AG04449 (cell line): Measurements from ENCODE around the gene CD180.

Experiments
- CTCF ChIA-PET: fragments of 350-600 bp; formaldehyde crosslinking; extraction: SDS; loops from one replicate; lab custom pipeline; 2021; ENCODE audit warnings: antibody characterized with exemption; lab: Yijun Ruan, JAX
- POLR2A ChIA-PET: fragments of 400-600, 350-600 bp; formaldehyde crosslinking; extraction: SDS; loops from one replicate; lab custom pipeline; 2020; ENCODE audit warnings: antibody characterized with exemption, inconsistent platforms; lab: Yijun Ruan, JAX
- DNase-seq: peaks from one replicate; pipeline ENCODE4 v3.0.0-alpha.2; 2010; ENCODE audit warnings: low read depth, low spot score
- H3K4me3 ChIP-seq: 2 replicates; pipeline ENCODE4 v1.5.1; 2011; ENCODE audit warnings: low read depth, mild to moderate bottlenecking, control low read depth, low read length
- CTCF ChIP-seq: IDR thresholded peaks from one replicate; pipeline ENCODE4 v1.5.1; 2011; ENCODE audit warnings: mild to moderate bottlenecking, moderate library complexity, low read length, control low read depth, inconsistent platforms; ENCODE audit not compliant: insufficient read depth; ENCODE audit errors: missing control alignments

CD180 gene

GRCh38 chr5:67200809-67201562 is 4.4 kb upstream of the CD180 start:
- ChIA-PET POLR2A (no interaction called here), CTCF (interaction anchor here (1.4 kb wide), 1 partner anchor 8 kb away, joined by 7 read pairs; no protein-coding TSS in a partner anchor)

DNA sequence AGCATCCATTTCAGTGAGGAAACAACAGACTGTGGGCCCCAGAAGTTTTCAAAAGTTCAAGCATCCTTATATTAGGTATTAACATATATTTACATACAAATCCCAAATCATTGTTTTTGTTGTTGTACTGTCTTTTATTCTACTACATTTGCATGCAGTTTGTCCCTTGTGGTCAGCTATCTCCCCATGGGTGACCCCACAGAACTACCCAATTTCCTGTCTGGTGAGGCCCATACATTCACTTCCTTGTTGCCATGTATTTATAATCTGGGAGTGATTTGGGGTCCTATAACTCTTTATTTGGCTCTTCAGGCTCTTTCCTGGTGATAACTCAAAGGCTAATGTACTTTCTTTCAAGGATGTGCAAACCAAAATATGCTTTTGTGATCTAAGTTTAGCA is 3.3 kb upstream of the CD180 start:
- H3K4me3 ChIP-seq: no peak overlapping the region
- ChIA-PET POLR2A (no interaction called here), CTCF (interaction anchor here (1.4 to 1.5 kb wide), 2 partner anchors 10 to 46 kb away, joined by 3 to 7 read pairs; no protein-coding TSS in a partner anchor)
- TF ChIP-seq CTCF: no peak
- no peak for DNase-seq

More at GRCh38 chr5:67200809-67201562, 4.4 kb upstream of the CD180 start:
- DNase-seq: no peak
- no peak for TF ChIP-seq CTCF
- H3K4me3 ChIP-seq: no peak overlapping the region

DNA sequence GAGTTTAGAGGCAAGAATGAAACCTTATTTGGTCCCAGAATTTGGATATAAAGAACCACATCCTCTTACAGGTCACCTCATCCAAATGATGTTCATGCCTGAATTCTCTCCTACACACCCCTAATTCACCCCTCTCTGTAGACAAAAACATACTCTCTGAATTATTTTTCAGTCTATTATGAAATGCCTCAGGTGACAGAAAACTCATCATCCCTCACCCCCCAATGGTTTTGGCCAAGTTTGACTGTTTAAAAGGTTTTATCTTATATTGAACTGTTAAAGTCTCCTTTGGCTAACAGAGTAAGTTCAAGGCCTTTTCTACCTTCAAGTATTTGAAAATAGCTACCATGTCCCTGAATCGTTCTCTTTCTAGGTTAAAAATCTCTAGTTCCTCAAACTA is 2.3 kb upstream of the CD180 start:
- no peak for TF ChIP-seq CTCF
- POLR2A ChIA-PET: no interaction called here

DNA sequence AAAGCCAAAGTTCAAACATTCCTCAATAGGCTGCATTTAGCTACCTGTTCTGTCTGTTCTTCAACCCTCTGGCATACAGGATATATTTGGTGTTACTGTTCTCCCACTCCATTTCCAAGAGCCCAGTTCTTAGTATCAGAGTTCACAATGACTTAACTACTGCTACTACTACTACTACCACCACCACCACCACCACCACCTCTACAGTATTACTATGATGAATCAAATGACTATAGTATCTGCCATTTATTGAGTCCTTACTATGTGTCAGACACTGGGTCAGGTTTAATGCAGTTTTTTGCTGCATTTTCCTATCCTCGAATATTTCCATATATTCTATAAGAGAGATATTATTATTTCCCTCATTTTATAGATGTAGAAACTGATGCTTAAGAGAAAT is 937 bp upstream of the CD180 start:
- ChIA-PET POLR2A (no interaction called here), CTCF (interaction anchor here (1.1 kb wide), 1 partner anchor 11 kb away, joined by 3 read pairs; no protein-coding TSS in a partner anchor)
- no peak for TF ChIP-seq CTCF
- no peak overlapping the region for H3K4me3 ChIP-seq
- no peak for DNase-seq

More for the DNA sequence above, 2.3 kb upstream of the CD180 start:
- CTCF ChIA-PET: interaction anchor here (0.7 to 1.5 kb wide), 3 partner anchors 10 to 893 kb away, joined by 3 read pairs; no protein-coding TSS in a partner anchor
- no peak for DNase-seq
- H3K4me3 ChIP-seq: no peak overlapping the region

- POLR2A ChIA-PET: no interaction called here
- CTCF ChIA-PET: interaction anchor here (1.1 kb wide), 1 partner anchor 12 kb away, joined by 3 read pairs; no protein-coding TSS in a partner anchor
- TF ChIP-seq CTCF: no peak
Measured at GRCh38 chr5:67195406-67196275, 958 bp downstream of the CD180 start.

GRCh38 chr5:67194166-67194565 is 2.4 kb downstream of the CD180 start:
- H3K4me3 ChIP-seq: no peak overlapping the region
- CTCF ChIA-PET: interaction anchor here (1.3 kb wide), 1 partner anchor 30 kb away, joined by 3 read pairs; no protein-coding TSS in a partner anchor
- no peak for TF ChIP-seq CTCF
- POLR2A ChIA-PET: no interaction called here
- DNase-seq: no peak

More at GRCh38 chr5:67195406-67196275, 958 bp downstream of the CD180 start:
- H3K4me3 ChIP-seq: no peak overlapping the region
- no peak for DNase-seq
